SK-MEL-5 (cell line): ENCODE results near the gene DLD. TPM values are rescaled to one million over a fixed set of nuclear protein-coding genes. Genes with fewer than 3 reads are reported as not detected.
A peak's percentile ranks its signal among the peaks of the same experiment; 100 is the strongest.
"Not testable (repeated sequence)": the region's sequence is repeated elsewhere in the genome, so short reads cannot be mapped to it uniquely, and the experiment has no call there.

Experiments
- DNase-seq: peaks from one replicate; pipeline ENCODE4 v3.0.0-alpha.2; 2016; ENCODE audit warnings: low read depth, low spot score
- in situ Hi-C: cut with HindIII; loops from 2 replicates; pipeline ENCODE4 v1.10.0; 2016; ENCODE audit warnings: low sequenced_read_pairs, high pct_unique_total_duplicates, low pct_unique_long_range_greater_than_20kb
- polyA plus RNA-seq, 2 experiments: library from polyadenylated mRNA; depleted of rRNA; stranded (reverse); fragments of >200 nt; gene quantifications; 2 replicates each; pipeline ENCODE4 v1.2.3, GENCODE V29; 2015
- total RNA-seq: library from RNA; depleted of rRNA; stranded (reverse); fragments of >200 nt; shearing (Covaris generic); gene quantifications from 2 replicates; pipeline ENCODE4 v1.2.3, GENCODE V29; 2014; rRNA removed

Gene DLD, protein sequence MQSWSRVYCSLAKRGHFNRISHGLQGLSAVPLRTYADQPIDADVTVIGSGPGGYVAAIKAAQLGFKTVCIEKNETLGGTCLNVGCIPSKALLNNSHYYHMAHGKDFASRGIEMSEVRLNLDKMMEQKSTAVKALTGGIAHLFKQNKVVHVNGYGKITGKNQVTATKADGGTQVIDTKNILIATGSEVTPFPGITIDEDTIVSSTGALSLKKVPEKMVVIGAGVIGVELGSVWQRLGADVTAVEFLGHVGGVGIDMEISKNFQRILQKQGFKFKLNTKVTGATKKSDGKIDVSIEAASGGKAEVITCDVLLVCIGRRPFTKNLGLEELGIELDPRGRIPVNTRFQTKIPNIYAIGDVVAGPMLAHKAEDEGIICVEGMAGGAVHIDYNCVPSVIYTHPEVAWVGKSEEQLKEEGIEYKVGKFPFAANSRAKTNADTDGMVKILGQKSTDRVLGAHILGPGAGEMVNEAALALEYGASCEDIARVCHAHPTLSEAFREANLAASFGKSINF
- total RNA-seq: 137 and 150 TPM in 2 replicates
- 182 and 302 TPM in 2 replicates for polyA plus RNA-seq (2015; cell fraction: cytosol; rRNA removed)
- 195 and 242 TPM in 2 replicates for polyA plus RNA-seq (2015; cell fraction: nucleus; rRNA removed)

GRCh38 chr7:107890962-107891635, at the start of gene DLD:
Gene DLD (plus strand): TSS chr7:107891183. CDS start chr7:107891251, 68 bp downstream.
- in situ Hi-C loops: no loop called here
- DNase-seq: peak; percentile 94

- DNase-seq: no peak
- in situ Hi-C loops: no loop called here
These were observed 48.8 kb upstream of the DLD start for GRCh38 chr7:107842213-107842612.

DNA sequence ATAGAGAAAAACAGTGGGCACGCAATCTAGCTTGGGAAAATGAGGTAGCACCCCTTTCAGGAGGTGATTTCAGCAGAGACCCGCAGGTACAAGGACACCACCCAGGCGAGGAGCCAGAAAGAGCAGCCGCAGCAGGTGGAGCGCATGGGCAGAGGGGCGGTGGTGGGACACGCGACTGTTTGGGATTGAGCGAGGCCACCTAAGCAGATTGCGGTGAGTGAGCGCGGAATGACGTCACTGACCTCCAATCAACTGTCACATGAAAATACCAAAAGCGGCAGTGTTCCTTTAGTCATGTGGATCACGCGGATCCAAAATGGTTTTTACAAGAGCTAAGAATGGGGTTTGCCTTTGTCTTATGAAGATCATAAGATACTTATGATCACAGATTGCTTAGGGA, 47.8 kb upstream of the DLD start:
- DNase-seq: peak; percentile 99
- in situ Hi-C loops: no loop called here

- no peak for DNase-seq
- in situ Hi-C loops: no loop called here
These were observed 44.7 kb upstream of the DLD start for GRCh38 chr7:107846324-107846723.

DNA sequence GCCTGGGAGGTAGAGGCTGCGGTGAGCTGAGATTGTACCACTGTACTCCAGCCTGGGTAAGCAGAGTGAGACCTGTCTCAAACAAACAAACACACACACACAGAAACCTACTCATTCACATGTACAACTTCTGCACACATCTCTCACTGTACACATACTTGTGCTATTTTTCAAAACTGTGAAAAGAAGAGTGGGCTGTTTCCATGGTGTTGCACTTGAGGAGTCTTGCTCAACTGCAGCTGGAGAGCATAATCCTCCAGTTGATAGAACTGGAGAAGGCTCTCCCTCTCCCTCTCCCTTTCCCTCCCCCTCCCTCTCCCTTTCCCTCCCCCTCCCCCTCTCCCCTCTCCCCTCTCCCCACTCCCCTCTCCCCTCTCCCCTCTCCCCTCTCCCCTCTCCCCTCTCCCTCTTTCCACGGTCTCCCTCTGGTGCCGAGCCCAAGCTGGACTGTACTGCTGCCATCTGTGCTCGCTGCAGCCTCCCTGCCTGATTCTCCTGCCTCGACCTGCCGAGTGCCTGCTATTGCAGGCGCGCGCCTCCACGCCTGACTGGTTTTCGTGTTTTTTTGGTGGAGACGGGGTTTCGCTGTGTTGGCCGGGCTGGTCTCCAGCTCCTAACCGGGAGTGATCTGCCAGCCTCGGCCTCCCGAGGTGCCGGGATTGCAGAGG, 43.7 kb upstream of the DLD start:
- in situ Hi-C loops: no loop called here
- no peak for DNase-seq

GRCh38 chr7:107847836-107848175, 43.2 kb upstream of the DLD start:
- DNase-seq, in situ Hi-C loops: not testable (repeated sequence)

GRCh38 chr7:107848211-107848610, 42.8 kb upstream of the DLD start:
- DNase-seq, in situ Hi-C loops: not testable (repeated sequence)

DNA sequence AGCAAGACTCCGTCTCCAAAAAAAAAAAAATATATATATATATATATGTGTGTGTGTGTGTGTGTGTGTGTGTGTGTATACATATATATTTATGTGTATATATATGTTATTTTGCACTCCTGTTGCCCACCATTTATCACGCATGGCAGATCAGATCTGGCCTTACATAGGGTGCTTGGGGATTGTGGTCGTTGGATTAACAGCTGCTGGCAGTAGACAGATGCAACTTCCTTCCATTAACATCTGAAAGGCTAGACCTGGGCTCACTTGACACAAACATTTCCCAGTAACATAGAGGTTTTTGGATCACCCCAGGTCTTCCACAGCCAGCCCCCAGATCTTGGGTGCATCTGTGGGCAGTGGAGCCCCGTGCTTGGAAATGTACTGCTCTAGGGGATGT, 40.8 kb upstream of the DLD start:
- in situ Hi-C loops: no loop called here
- DNase-seq: no peak

DNA sequence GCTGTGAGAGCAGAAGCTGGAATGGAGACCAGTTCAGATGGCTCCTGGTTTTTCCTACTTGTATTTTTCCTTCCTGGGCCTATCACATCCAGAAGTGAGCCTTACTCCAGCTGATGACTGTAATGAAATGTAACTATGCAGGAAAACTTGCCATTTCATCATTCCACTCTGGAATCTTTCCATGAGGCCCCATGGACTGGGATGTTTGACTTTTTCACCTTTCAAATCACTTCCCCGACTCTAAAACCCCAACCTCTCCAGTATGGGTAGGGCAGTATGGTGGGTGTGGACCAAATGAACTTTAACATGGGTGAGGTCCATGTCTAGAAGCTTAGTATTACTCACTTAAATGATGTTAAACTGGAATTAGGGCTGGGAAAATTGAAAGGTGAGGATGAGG, 40.3 kb upstream of the DLD start:
- no peak for DNase-seq
- in situ Hi-C loops: no loop called here

DNA sequence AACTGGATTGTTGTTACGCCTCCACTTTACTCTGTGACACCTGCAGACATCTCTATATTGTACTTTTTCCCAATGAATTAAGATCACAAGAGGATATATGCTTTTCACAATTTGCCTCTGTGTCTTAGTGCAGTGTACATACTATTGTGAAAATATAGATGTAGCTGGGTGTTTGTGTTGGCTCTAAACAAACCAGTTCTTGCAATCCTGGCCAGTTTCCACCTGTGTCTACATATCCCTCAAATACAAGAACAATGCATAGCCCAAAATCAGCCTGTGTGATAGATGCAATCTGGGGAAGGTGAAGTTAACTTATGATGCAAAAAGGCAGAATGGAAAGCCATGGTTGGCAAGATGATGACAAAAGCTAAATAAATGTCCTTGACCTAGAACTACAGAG, 36.5 kb upstream of the DLD start:
- DNase-seq: no peak
- in situ Hi-C loops: no loop called here

- in situ Hi-C loops: no loop called here
- DNase-seq: no peak
These were observed 36.0 kb upstream of the DLD start for GRCh38 chr7:107854989-107855388.

- in situ Hi-C loops: no loop called here
- DNase-seq: peak; percentile 38
These were observed 34.0 kb upstream of the DLD start for GRCh38 chr7:107856806-107857540.

DNA sequence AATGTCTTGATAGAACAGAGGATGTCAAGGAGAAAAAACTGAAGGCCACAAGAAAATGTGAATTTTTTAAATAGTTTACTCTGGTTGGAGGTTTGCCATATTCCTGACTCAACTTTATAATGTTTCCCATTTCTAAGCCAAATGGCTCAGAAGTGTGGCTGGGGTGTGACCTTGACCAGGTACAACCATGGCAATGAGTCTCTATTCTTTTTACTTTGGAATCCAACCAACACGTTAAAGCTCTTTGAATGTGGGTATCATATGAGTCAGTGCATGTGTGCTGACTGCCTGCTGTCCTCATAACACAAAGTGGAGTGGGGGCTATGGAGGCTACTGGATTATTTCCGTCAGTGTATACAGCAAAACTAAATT, 33.5 kb upstream of the DLD start:
- no peak for DNase-seq
- in situ Hi-C loops: no loop called here

GRCh38 chr7:107858280-107858679, 32.7 kb upstream of the DLD start:
- in situ Hi-C loops: no loop called here
- no peak for DNase-seq

GRCh38 chr7:107860279-107860961, 30.6 kb upstream of the DLD start:
- no peak for DNase-seq
- in situ Hi-C loops: no loop called here

- in situ Hi-C loops: no loop called here
- DNase-seq: no peak
These were observed 29.9 kb upstream of the DLD start for GRCh38 chr7:107860981-107861652.
